GM08714 (cell line): ENCODE data around the gene TRABD.

ENCODE experiments used
- H3K4me3 ChIP-seq: fragments of 200-500 bp; sonication (Bioruptor generic); 2 replicates; pipeline ENCODE4 v1.5.1; 2014; ENCODE audit warnings: mild to moderate bottlenecking, low read length, inconsistent platforms
- ZNF274 ChIP-seq: IDR thresholded peaks from 2 replicates; pipeline ENCODE4 v1.6.1; 2012; ENCODE audit warnings: mild to moderate bottlenecking, low read depth, low read length

Gene TRABD

DNA sequence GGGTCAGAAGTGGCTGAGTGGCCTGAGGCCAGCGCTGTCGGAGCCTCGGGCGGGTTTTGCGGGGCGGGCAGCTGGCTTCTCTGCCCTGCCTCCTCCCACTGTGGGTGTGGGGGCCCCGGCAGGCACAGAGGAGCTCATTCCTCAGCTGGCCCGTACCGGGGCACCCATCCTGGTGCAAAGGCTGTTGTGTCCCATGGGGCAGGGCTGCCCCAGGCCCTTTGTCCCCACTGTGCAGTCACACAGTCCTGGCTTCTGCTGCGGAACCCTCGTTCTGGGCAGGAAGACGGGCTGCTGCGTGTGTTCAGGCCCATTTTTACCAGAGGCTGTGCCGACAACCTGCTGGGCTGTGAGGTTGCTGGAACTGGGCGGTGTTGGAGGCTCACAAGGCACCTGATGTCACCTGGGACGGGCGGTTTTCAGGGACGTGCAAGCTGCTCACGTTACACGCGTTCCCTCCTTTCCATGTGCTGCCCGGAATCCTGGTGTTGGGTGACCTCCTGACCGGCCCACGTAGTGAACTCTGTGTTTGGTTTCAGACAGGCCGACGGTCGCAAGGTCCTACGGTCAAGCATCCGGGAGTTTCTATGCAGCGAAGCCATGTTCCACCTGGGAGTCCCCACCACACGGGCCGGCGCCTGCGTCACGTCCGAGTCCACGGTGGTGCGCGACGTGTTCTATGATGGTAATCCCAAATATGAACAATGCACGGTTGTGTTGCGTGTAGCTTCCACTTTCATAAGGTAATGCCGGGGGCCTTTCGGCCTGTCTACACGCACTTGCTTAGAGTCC is 20.3 kb downstream of the TRABD start:
- TF ChIP-seq ZNF274 = no peak

DNA sequence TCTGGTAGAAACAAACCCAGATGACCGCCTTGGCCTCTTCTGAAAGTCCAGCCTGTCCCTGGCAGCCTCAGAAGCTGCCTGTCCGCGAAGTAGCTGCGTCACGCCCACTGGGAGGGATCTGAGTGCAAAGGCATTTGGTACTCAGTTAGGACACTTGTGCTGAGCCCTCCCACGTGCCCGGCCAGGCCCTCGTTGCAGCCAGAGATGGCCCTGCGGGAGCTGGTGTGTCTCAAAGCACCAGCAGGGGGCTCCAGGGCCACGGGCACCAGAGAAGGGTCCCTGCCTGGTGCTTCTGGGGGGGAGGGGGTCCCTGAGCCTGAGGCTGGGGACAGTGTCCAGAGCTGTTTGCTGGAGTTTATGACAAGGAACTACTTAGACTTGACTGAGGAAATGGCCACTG is 20.9 kb downstream of the TRABD start:
- H3K4me3 ChIP-seq = no peak overlapping the region

More for the DNA sequence above, 20.3 kb downstream of the TRABD start:
- H3K4me3 ChIP-seq = no peak overlapping the region

DNA sequence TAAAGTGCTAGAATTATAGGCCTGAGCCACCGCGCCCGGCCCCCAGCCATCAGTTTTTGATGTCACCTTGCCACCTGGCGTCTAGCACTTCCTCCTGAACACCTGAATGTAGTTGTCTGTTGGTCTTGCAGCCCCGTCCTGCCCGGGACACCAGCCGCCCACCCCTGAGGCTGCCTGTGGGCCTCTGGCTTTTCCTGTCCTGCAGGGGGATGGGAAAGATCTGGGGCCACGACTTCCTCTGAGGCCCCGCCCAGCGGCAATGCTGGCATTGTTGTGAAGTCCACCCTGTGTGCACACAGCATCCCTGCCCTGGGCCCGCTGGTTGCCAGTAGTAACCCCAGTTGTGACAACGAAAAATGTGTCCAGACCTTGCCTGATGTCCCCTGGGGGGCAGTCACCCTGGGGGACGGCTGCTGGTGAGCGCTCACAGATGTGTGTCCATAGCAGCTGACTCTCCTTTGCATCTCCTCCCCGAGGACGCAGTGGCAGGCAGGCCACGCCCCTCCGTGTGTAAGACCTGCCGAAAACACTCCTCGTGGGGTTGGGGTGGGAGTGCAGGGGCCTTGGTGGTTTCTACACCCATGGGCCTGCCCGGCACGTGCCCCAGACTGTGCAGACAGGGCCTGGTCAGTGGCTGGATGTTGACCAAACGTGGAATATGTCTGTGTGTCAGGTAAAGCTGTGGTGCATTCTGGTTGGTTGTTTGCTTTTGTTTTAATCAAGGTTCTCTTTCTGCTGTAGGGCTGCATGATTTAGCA is 21.8 kb downstream of the TRABD start:
- TF ChIP-seq ZNF274 = no peak
- no peak overlapping the region for H3K4me3 ChIP-seq

More for the DNA sequence above, 20.9 kb downstream of the TRABD start:
- no peak for TF ChIP-seq ZNF274

DNA sequence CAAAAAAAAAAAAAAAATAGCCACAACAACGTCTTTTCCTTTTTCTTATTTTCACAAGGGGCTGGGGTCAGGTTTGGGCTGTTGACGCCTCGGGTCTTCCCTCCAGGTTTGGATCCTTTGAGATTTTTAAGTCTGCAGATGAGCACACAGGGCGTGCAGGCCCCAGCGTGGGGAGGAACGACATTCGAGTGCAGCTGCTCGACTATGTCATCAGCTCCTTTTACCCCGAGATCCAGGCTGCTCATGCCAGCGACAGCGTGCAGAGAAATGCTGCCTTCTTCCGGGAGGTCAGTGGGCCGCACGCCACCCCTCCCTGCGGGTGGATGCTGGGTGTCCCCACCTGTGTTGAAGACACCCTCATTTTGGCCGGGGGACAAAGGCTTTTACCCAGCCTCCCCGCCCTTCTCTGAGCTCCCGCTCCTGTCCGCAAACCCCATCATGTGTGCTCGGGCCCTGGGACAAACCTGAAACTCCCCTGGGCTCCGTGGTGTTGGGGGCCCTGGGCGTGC is 22.8 kb downstream of the TRABD start:
- H3K4me3 ChIP-seq = no peak overlapping the region
- no peak for TF ChIP-seq ZNF274

DNA sequence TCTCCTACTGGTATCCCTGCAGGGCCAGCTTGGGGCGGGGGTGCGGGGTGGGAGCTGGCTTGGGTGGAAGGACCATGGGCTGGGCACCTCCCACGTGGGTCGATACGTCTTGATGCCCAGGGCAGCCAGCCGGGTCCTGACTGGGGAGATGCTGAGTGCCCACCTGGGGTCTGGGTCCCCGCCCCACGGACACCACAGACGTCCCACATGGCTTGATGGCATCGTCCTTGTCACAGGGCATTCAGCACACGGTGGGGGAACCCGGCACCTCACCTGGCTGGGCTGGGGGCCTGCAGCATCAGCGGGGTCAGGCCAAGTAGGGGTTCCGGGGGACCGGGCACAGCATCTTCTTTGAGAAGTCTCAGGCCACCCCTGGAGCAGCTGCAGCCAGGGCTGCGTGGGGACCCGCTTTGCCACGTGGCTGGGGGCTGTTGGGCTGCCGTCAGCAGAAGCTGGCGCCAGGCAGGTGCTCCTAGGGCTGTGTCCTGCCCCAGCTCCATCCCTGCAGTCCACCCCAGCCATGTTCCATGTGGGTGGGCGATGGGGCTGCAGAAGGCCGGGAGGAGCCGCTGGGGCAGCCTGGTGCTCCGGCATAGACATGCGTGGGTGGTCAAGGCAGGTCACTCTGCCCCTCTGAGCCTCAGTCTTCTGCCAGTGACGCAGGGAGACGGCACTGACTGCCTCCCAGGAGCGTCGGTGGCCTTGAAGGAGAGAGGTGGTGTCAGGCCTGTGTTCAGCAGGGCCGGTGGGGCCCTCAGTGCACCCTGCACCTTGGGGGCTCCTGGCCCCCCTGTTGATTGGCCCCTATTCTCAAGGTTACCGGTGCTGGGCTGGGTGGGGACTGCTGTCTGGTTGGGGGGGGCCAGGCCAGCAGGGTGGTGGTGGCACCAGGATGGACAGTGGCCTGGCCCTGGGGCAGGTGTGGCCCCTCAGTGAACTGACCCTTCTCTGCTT is 23.5 kb downstream of the TRABD start:
- no peak for TF ChIP-seq ZNF274
- no peak overlapping the region for H3K4me3 ChIP-seq

DNA sequence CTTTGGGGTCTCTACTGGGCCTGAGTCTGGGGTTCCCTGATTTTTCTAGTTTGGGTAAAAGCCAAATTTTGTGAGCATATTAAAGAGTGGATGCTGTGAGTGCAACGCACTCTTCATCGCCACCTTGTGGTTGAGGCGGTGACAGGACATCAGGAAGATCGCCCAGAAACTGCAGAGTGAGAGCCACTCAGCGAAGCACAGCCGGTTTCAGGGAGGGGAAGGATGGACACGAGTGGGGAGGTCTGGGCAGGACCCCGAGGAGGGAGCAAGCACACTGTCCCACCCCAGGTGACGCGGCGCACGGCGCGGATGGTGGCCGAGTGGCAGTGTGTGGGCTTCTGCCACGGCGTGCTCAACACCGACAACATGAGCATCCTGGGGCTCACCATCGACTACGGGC is 24.2 kb downstream of the TRABD start:
- no peak overlapping the region for H3K4me3 ChIP-seq
- TF ChIP-seq ZNF274 = no peak

DNA sequence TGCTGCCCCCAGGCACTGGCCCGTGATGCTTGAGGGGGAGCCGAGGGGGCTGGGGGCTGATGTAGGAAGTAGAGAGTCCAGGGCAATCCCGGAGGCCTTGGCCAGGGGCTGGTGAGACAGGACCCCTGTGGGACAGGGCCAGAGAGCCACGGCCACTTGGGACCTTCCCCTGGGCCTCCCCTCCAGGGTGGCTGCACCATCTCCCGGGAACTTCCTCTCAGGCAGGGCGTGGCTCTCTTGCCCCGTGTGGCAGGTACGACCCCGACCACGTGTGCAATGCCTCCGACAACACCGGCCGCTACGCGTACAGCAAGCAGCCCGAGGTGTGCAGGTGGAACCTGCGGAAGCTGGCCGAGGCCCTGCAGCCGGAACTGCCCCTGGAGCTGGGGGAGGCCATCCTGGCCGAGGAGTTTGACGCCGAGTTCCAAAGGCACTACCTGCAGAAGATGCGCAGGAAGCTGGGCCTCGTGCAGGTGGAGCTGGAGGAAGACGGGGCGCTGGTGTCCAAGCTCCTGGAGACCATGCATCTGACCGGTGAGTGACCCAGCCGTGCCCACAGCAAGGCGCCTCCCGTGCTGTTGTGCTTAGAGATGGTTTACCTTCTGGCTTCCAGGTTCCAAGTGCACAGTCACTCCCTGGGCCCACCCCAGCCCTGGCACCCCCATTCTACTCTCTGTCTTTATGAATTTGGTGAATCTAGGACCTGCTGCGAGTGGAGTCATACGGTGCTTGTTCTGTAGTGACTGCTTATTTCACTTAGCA is 24.8 kb downstream of the TRABD start:
- H3K4me3 ChIP-seq = no peak overlapping the region
- no peak for TF ChIP-seq ZNF274

DNA sequence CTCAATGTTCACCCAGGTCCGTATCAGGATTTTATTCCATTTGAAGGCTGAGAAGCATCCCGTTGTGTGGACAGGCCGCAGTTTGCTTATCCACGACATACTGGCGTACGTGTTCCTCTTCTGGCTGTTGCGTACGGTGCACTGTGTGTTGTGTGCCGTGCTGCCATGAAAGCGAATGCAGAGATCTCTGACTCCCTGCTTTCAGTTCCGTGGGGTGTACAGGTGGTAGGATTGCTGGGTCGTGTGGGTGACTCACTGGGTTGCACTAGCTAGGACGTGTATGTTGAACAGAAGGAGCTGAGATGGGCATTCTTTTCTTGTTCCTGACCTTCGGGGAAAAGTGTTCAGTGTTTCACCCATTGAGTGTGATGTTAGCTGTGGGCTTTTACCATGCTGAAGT is 25.4 kb downstream of the TRABD start:
- H3K4me3 ChIP-seq = no peak overlapping the region
- TF ChIP-seq ZNF274 = no peak

DNA sequence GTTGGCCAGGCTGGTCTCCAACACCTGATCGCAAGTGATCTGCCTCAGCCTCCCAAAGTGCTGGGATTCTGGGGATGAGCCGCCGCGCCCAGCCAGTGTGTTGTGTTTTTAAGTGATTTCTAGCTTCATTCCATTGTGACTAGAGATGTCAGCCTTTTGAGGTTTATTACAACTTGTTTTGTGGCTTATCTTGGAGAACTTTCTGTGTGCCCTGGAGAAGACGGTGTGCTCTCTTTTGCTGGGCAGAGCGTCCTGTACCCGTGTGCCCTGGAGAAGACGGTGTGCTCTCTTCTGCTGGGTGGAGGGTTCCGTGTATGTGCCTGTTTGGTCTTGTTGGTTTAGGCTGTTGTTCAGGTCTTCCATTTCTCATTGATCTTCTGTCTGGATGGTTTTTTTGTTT is 27.6 kb downstream of the TRABD start:
- TF ChIP-seq ZNF274 = no peak

DNA sequence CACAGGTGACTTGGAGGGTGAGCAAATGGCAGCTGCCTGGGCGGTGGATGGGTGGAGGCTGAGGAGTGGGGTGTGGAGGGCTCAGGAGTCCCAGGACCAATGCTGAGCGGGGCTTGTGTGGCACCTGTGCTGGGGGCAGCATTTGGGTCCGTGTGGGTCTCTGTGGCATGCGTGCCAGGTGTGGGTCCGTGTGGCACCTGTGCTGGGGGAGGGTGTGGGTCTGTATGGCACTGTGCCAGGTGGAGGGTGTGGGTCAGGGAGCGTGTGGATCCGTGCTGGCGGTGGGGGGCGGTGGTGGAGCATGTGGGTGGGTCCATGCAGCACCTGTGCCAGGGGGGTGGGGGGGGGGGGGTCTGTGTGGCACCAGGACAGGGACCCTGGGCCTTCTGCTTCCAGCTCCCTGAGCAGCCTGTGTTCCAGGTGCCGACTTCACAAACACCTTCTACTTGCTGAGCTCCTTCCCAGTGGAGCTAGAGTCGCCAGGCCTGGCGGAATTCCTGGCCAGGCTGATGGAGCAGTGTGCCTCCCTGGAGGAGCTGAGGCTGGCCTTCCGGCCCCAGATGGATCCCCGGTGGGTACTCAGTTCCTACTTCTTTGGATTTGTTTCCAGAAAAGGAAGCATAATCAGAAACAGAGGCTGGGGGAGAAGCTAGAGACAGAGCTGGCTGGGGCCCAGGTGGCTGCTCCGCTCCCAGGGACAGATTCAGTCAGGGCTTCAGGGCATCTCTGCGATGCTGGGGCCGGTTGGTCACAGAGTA is 29.8 kb downstream of the TRABD start:
- H3K4me3 ChIP-seq = no peak overlapping the region
- no peak for TF ChIP-seq ZNF274

More for the DNA sequence above, 27.6 kb downstream of the TRABD start:
- no peak overlapping the region for H3K4me3 ChIP-seq

DNA sequence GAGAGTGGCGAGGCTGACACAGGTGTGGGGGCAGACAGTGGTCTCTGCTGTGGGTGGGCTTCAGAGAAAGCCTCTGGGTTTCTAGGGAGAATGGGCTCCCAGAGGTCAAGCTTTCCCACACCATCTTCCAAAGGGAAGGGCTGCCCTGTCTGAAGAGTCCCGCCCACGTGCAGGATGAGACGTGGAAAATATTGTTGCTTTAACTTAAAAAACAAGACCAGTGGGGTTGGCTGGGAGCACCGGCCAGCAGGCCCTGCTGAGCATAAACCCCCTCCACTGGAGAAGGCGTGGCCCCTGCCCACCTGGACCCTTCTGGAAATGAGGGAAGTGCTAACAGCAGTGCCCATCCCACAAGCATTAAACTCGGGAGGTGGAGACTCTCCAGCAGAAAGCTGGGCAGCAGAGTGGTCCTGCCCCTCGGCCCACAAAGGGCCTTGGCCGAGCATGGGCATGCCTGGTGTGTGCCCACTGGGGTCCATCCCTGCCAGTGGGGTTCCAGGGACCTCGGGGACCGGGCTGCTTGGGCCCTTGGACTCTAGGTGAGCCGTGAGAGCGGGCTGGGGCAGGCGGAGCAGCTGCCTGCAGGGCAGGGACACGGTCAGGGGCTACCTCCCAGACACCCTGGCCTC is 30.5 kb downstream of the TRABD start:
- no peak for TF ChIP-seq ZNF274
- H3K4me3 ChIP-seq = no peak overlapping the region

DNA sequence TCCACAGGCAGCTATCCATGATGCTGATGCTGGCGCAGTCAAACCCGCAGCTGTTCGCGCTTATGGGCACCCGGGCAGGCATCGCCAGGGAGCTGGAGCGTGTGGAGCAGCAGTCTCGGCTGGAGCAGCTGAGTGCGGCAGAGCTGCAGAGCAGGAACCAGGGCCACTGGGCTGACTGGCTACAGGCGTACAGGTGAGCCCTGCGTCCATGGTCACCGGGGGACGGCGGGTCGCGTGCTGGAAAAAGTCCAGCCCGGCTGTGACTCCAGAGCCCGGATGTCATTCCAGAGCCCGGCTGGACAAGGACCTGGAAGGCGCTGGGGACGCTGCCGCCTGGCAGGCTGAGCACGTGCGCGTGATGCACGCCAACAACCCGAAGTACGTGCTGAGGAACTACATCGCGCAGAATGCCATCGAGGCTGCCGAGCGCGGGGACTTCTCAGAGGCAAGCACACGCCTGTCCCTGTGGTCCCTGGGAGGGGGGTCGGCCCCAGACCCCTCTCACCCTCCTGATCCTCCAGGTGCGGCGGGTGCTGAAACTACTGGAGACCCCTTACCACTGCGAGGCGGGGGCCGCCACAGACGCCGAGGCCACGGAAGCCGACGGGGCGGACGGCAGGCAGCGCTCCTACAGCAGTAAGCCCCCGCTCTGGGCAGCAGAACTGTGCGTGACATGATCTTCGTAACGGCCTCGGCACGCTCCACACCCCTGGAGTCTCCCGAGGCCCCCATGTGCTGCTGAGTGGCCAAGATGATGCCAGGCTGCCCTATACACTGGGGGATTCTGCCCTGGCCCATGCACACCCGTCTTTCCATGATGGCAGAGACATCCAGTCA is 31.2 kb downstream of the TRABD start:
- H3K4me3 ChIP-seq = no peak overlapping the region
- TF ChIP-seq ZNF274 = no peak
